IMR-90 (cell line): ENCODE data around the gene GCNA. TPM values are rescaled to one million over a fixed set of nuclear protein-coding genes. Genes with fewer than 3 reads are reported as not detected.

Experiments
- ATAC-seq: fragments of 200-7000 bp; cut with Tn5 transposase; 2 replicates; pipeline ENCODE4 v1.9.1; 2020; ENCODE audit warnings: low read depth, mild to moderate bottlenecking, moderate library complexity
- BruUV-seq: library from RNA; stranded (reverse); fragments of 400-500 nt; replicated peaks from 2 replicates; lab custom pipeline; 2021; lab: Mats Ljungman, UMichigan
- CTCF ChIA-PET: fragments of 300-600 bp; formaldehyde crosslinking; extraction: SDS; loops from one replicate; lab custom pipeline; 2021; ENCODE audit warnings: antibody characterized with exemption; lab: Yijun Ruan, JAX
- POLR2A ChIA-PET: fragments of 300-600 bp; sonication (Branson Sonifier 250); formaldehyde crosslinking; loops from one replicate; lab custom pipeline; 2022; ENCODE audit warnings: antibody characterized with exemption; ENCODE audit not compliant: unreplicated experiment; lab: Charles Lee
- DNase-seq: peaks from one replicate; pipeline ENCODE4 v3.0.0; 2013
- H2AFZ ChIP-seq: replicated peaks from 2 replicates; pipeline ENCODE3; 2013; ENCODE audit warnings: low read length, mild to moderate bottlenecking; ENCODE audit not compliant: poor library complexity
- H2AK5ac ChIP-seq: 2 replicates; pipeline ENCODE4 v1.6.1; 2013; ENCODE audit warnings: low read depth, low read length, inconsistent platforms
- H2AK9ac ChIP-seq: replicated peaks from 2 replicates; pipeline ENCODE3; 2013; ENCODE audit warnings: mild to moderate bottlenecking, low read depth, low read length, moderate library complexity; ENCODE audit not compliant: poor library complexity
- H2BK120ac ChIP-seq: 2 replicates; pipeline ENCODE4 v1.6.1; 2013; ENCODE audit warnings: low read depth, low read length, inconsistent platforms
- H2BK15ac ChIP-seq: 3 replicates; pipeline ENCODE4 v1.6.1; 2013; ENCODE audit warnings: low read depth, low read length, inconsistent platforms
- H2BK20ac ChIP-seq: 2 replicates; pipeline ENCODE4 v1.6.1; 2013; ENCODE audit warnings: low read depth, mild to moderate bottlenecking, inconsistent platforms, low read length, moderate library complexity
- H2BK5ac ChIP-seq: 2 replicates; pipeline ENCODE4 v1.6.1; 2013; ENCODE audit warnings: mild to moderate bottlenecking, low read depth, low read length, inconsistent platforms; ENCODE audit not compliant: poor library complexity, severe bottlenecking
- H3K14ac ChIP-seq: replicated peaks from 2 replicates; pipeline ENCODE4 v1.6.1; 2013; ENCODE audit warnings: low read depth, low read length, inconsistent platforms
- H3K18ac ChIP-seq: 2 replicates; pipeline ENCODE4 v1.6.1; 2013; ENCODE audit warnings: low read depth, low read length, control low read depth
- H3K23ac ChIP-seq: 2 replicates; pipeline ENCODE4 v1.6.1; 2013; ENCODE audit warnings: low read depth, low read length, inconsistent platforms
- H3K27ac ChIP-seq: 2 replicates; pipeline ENCODE4 v1.5.1; 2013; ENCODE audit warnings: mild to moderate bottlenecking, control low read depth, low read length; ENCODE audit not compliant: insufficient read depth
- H3K27me3 ChIP-seq: 2 replicates; pipeline ENCODE4 v1.6.1; 2013; ENCODE audit warnings: low read length; ENCODE audit not compliant: control insufficient read depth, insufficient read depth
- H3K36me3 ChIP-seq: 2 replicates; pipeline ENCODE4 v1.6.1; 2013; ENCODE audit warnings: low read length, mixed read lengths; ENCODE audit not compliant: control insufficient read depth, insufficient read depth
- H3K4ac ChIP-seq: 2 replicates; pipeline ENCODE4 v1.6.1; 2013; ENCODE audit warnings: low read depth, low read length, inconsistent platforms
- H3K4me1 ChIP-seq: 2 replicates; pipeline ENCODE4 v1.6.1; 2013; ENCODE audit warnings: low read length, mixed read lengths; ENCODE audit not compliant: control insufficient read depth, insufficient read depth
- H3K4me2 ChIP-seq: 2 replicates; pipeline ENCODE4 v1.6.1; 2013; ENCODE audit warnings: low read depth, mild to moderate bottlenecking, control low read depth, low read length, moderate library complexity
- H3K4me3 ChIP-seq: 2 replicates; pipeline ENCODE4 v1.5.1; 2013; ENCODE audit warnings: low read depth, mild to moderate bottlenecking, control low read depth, low read length, moderate library complexity; ENCODE audit not compliant: insufficient read depth
- H3K56ac ChIP-seq: 2 replicates; pipeline ENCODE4 v1.6.1; 2013; ENCODE audit warnings: low read length, inconsistent platforms; ENCODE audit not compliant: insufficient read depth; ENCODE audit errors: extremely low read depth
- H3K79me1 ChIP-seq, 2 experiments: 2 replicates each; pipeline ENCODE4 v1.6.1; 2013; ENCODE audit warnings: low read length in 2 of 2, inconsistent platforms in 1 of 2, low read depth in 1 of 2
- H3K9ac ChIP-seq: 2 replicates; pipeline ENCODE4 v1.6.1; 2013; ENCODE audit warnings: low read depth, low read length, control low read depth
- H3K9me1 ChIP-seq: 2 replicates; pipeline ENCODE4 v1.6.1; 2013; ENCODE audit warnings: low read length, inconsistent platforms; ENCODE audit not compliant: insufficient read depth
- H3K9me3 ChIP-seq: 2 replicates; pipeline ENCODE4 v1.6.1; 2013; ENCODE audit warnings: low read length; ENCODE audit not compliant: control insufficient read depth, insufficient read depth
- H4K20me1 ChIP-seq: 2 replicates; pipeline ENCODE4 v1.6.1; 2013; ENCODE audit warnings: low read length, inconsistent platforms; ENCODE audit not compliant: insufficient read depth
- H4K5ac ChIP-seq: 2 replicates; pipeline ENCODE4 v1.6.1; 2013; ENCODE audit warnings: mild to moderate bottlenecking, low read depth, low read length, control low read depth
- H4K8ac ChIP-seq, 2 experiments: 2 replicates each; pipeline ENCODE4 v1.6.1; 2013; ENCODE audit warnings: low read depth in 2 of 2, low read length in 2 of 2, control low read depth in 1 of 2, inconsistent platforms in 1 of 2
- H4K91ac ChIP-seq: 2 replicates; pipeline ENCODE4 v1.6.1; 2013; ENCODE audit warnings: low read depth, low read length, inconsistent platforms; ENCODE audit not compliant: insufficient read depth
- CHD1 ChIP-seq: IDR thresholded peaks from 2 replicates; pipeline ENCODE4 v1.6.1; 2012; ENCODE audit warnings: low read depth, low read length, improper control_type of control experiment
- ELK1 ChIP-seq: fragments of 150-350 bp; IDR thresholded peaks from 2 replicates; pipeline ENCODE4 v1.6.1; 2016; ENCODE audit warnings: low read depth, mild to moderate bottlenecking, low read length, moderate library complexity, borderline replicate concordance
- FOS ChIP-seq: fragments of 150-350 bp; IDR thresholded peaks from 2 replicates; pipeline ENCODE4 v1.6.1; 2016; ENCODE audit warnings: low read depth, low read length
- MAFK ChIP-seq: IDR thresholded peaks from 2 replicates; pipeline ENCODE4 v1.6.1; 2012; ENCODE audit warnings: low read depth, low read length, improper control_type of control experiment
- WGBS, 2 experiments: methylation state at CpG; one replicate each; pipeline versions ENCODE4 v1.1.5 to v1.1.7; 2013; ENCODE audit warnings: missing lambda C conversion rate in 2 of 2; ENCODE audit not compliant: insufficient read length in 1 of 2; ENCODE audit errors: extremely low coverage in 2 of 2; 5-methylcytosine and 5-hydroxymethylcytosine counted together
- dilution Hi-C: fragments of 300-500 bp; cut with HindIII; formaldehyde crosslinking; loops from one replicate; pipeline ENCODE4 v1.14.3; 2018; ENCODE audit warnings: low sequenced_read_pairs; ENCODE audit not compliant: unreplicated experiment
- in situ Hi-C: fragments of 300-500 bp; cut with MboI; formaldehyde crosslinking; loops from 3 replicates; pipeline ENCODE4 v1.14.3; 2019; ENCODE audit warnings: low sequenced_read_pairs, inconsistent platforms, mixed read lengths
- intact Hi-C: fragments of 100-400 bp; cut with micrococcal nuclease; formaldehyde crosslinking; loops from 2 replicates; pipeline ENCODE4 v1.10.0; 2022
- polyA plus RNA-seq, 3 experiments: library from polyadenylated mRNA; depleted of rRNA; stranded (reverse); fragments of >200 nt; gene quantifications; 2 replicates each; pipeline ENCODE4 v1.2.3, GENCODE V29; 2012; ENCODE audit warnings: low replicate concordance in 1 of 3
- total RNA-seq: library from RNA; depleted of rRNA; stranded (reverse); fragments of >200 nt; gene quantifications from 2 replicates; pipeline ENCODE4 v1.2.3, GENCODE V29; 2012

Gene GCNA
- total and polyA plus RNA-seq, 2 of the 4 experiments (the other 2 are of a cell fraction): 0.90 to 1.3 TPM

DNA sequence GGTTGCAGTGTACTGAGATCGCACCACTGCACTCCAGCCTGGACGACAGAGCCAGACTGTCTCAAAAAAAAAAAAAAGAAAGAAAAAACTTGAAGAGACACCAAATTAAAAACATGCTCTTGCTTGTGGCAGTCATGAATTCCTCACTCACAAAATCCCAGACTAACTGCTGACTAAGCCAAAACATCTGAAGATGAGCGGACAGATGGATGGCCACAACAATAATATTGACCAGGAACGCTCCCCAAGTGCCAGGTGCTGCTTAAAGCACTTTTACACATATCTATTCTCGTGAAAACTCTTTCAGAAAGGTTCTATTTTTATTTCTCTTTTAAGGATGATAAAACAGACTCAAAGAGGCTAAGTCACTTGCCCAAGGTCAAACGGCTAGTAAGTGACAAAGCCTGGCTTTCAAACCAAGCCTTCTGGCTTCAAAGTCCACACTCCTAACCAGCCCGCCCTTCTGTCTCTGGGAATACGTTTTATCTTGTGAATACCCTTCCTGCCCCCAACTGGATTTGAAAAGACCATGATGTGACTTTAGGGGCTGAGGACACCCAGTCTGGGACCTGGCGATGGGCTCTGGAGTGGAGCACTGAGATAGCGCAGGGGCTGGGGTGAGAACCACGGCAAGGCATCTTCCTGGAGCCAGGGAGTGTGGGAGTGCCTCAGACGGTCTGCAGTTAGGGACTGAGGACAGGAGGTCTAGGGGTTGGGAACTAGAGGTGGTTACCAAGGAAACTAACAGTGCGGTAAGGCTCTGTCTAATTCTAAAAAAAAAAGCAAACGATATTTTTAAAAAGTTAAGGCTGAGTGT lies 49.6 kb downstream of the GCNA start:
- Histone ChIP-seq H3K9ac (no peak overlapping the region), H3K23ac (no peak overlapping the region), H3K4me3 (no peak overlapping the region), H3K14ac (no peak overlapping the region), H2BK15ac (no peak overlapping the region), H3K4ac (no peak overlapping the region), H3K36me3 (no peaks in the 10 kb centered on the region), H2AK9ac (no peak overlapping the region), H2BK20ac (no peak overlapping the region), H2AFZ (no peak overlapping the region), H3K56ac (no peak overlapping the region), H3K27me3 (peaks cover 6% of the 10 kb centered on the region), H4K8ac (no peak overlapping the region), H3K9me1 (no peaks in the 10 kb centered on the region), H3K9me3 (no peaks in the 10 kb centered on the region), H4K5ac (no peak overlapping the region), H3K4me1 (no peaks in the 10 kb centered on the region), H3K4me2 (no peak overlapping the region), H3K27ac (no peak overlapping the region), H4K91ac (no peak overlapping the region), H4K20me1 (no peaks in the 10 kb centered on the region), H3K18ac (no peak overlapping the region), H3K79me1 (no peaks in the 10 kb centered on the region), H2BK5ac (no peak overlapping the region), H2BK120ac (no peak overlapping the region), H2AK5ac (no peak overlapping the region)
- TF ChIP-seq ELK1 (no peak), CHD1 (no peak), MAFK (peak; percentile 82), FOS (no peak)
- POLR2A ChIA-PET: no interaction called here
- intact Hi-C loops: no loop called here
- WGBS, 2 experiments: 65% methylated on average over 4 of the region's 14 CpGs; no CpG with 5 or more reads in 1 of the 2 experiments
- CTCF ChIA-PET: no interaction called here
- in situ Hi-C loops: loop anchor here (25.0 kb wide), 1 partner anchor 865 kb away; no protein-coding TSS in a partner anchor
- no peak for DNase-seq
- no peak for ATAC-seq
- BruUV-seq: no TSS peak
- dilution Hi-C loops: no loop called here
